Stimulated activated CD4-positive, alpha-beta T cell treated with anti-CD3 and anti-CD28 coated beads, Interleukin-1b, Interleukin-23, amount 100 ng/mL, for 48 hours (primary cell): ENCODE data around the gene NRL.
"Not testable (repeated sequence)": the region's sequence is repeated elsewhere in the genome, so short reads cannot be mapped to it uniquely, and the experiment has no call there.

ENCODE experiments used
- DNase-seq: peaks from one replicate; pipeline ENCODE4 v3.0.0-alpha.2; 2020

NRL gene

DNA sequence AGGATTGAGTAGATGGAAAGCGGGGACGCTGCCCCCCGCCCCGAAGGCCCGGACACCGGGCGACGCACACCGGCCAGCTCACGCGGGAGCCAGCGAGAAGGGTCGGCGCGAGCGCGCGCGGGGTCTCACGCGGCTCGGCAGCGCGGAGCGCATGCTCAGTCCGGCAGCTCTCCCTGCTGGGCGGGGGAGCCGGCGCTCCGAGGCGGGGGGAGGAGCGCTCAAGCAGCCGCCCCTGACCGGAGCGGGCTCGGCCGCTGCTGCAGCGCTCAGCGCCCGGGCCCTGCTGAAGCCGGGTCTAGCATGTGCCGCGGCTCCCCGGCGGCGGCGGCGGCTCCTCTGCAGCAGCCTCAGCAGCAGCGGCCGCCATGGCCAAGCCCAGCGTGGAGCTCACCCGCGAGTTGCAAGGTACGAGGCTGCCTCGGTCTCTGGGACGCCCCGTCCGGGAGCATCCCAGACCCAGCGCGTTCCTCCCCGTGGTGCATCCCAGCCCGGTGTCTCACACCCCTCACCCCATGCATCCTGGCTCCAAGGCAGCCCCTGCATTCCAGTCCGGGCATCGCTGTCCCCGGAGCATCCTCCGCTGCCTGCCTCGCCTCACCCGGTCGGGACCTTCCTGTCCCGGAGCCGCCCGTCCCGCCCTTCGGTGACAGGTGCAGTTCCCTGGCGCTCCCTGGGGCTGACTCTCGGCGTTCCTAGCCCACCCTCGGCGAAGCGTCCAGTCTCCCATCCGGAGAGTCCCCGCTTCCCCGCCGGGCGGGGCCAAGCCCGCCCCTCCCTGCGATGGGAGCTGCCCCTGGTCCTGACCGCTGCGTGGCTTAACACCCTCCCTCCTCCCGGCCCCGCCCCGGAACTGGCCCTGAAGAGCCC is 62.7 kb downstream of the NRL start, which contains the start of gene CARMIL3:
Gene CARMIL3, plus strand, starts transcription at position 221 of the 867 bp plus-strand sequence. Its CDS starts 145 bp downstream, at position 366.
- peak; percentile 40 for DNase-seq

DNA sequence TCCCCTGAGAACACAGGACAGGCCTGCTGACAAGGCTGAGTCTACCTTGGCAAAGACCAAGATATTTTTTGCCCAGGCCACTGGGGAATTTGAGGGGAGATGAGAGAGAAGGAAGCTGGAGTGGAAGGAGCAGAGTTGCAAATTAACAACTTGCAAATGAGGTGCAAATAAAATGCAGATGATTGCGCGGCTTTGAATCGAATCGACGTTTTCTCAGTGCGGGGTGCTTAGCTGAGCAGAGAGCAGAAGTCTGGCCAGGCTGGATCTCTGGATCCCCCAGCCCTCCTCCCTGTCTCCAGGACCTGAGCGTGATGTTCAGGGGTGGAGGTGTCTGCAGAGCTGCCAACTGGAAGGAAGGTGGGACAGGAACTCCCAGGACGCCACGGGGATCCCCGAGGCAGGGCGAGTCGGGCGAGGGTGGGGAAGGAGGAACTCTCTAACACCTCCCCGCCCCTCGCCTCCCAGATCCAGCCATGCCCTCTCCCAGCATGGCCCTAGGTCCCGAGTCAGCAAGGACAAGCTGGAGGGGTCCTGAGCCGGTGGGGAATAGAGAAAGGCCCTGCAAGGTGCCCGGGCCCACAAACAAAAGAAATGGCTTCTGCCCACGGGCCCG is 63.5 kb downstream of the NRL start:
- no peak for DNase-seq

DNA sequence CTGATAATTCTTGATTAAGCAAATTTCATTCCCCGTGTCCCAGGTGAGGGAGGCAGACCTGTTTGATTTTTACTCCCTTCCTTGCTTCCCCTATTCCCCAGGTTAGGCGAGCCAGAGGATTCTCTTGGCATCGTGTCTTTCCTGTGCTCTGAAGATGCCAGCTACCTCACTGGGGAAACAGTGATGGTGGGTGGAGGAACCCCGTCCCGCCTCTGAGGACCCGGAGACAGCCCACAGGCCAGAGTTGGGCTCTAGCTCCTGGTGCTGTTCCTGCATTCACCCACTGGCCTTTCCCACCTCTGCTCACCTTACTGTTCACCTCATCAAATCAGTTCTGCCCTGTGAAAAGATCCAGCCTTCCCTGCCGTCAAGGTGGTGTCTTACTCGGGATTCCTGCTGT is 64.0 kb downstream of the NRL start:
- not testable (repeated sequence) for DNase-seq

DNA sequence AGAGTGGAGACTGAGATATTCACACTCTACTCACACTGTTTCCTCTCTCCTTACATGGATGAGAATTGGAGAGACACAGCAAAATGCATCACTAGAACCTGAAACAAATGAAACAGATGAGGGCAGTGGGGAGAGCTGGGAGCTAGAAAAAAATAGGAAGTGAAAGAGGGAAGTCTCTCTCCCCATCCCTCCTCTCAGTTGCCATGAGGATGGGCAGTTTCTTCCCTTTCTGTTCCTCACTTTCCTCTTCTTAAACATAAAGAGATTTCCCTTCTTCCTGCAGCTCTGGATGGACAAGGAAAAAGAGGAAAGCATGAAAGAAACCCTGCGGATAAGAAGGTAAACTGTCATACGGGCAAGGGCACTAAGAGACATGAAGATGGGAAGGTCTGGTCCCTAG is 65.7 kb downstream of the NRL start:
- DNase-seq, result not testable (repeated sequence)

DNA sequence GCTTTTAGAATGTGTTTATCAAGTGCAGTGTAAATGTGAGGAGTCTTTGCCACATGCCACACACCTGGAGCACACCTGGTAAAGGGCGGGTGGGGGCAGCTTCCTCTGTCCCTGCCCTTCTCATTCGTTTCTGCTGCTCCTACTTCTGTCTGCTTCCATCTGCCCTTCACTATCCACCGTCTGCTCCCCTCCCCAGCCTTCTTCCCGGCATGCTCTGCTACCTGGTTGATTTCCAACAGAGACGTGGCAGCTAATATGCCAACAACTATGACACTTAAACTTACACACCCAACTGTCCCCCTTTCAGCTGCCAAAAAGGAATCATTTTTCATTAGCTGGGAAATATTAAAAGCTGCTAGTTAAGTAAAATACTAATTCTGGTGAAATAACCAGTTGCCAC is 72.0 kb downstream of the NRL start:
- no peak for DNase-seq

DNA sequence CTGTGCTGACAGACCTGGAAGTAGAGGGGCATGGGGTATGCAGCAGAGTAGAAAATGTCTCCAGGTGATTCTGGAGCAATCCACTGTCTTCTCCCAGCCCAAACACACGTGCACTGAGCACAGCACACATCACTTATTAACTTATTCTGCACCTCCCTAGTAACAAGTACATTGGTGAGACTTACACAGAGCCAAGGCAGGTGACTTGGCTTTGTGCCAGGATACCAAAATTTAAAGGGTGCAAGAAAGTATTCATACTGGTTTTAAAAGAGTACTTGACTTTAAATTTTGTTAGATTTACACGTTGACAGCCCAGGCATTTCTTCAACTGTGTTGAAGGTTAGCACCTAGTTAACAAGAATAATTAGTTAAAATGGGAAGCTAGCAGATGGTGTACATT is 74.1 kb downstream of the NRL start:
- DNase-seq, result no peak

DNA sequence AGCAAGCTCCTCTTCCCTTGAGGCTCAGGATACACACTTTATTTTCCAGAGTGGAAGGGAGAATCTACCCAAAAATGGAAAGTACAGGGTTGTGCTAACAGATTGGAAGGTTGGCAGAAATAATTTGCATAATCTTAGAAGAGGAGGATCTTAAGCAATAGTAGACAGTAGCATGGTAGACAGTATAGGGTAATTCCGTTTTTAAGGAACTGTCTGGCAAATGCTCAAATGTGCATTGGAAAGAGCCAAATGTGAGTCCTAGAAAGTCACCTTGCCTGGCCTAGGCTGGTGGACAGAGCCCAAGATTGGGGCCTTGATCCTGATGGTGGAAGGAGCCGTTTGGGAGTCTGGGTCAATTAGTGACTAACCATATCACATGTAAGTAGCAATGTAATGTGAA is 76.1 kb downstream of the NRL start:
- DNase-seq, result no peak

DNA sequence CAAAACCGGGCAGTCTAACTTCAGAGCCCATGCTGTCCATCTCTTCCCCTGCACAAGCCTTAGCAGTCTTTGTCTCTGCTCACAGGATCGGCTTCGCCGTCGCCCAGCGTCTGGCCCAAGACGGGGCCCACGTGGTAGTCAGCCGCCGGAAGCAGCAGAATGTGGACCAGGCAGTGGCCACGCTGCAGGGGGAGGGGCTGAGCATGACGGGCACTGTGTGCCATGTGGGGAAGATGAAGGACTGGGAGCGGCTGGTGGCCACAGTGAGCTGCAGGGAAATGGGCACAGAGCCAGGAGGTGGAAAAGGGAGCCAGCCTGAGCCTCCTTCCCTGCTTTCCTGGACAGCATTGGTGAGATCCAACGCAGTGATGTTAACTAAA is 77.1 kb downstream of the NRL start:
- DNase-seq, result no peak

DNA sequence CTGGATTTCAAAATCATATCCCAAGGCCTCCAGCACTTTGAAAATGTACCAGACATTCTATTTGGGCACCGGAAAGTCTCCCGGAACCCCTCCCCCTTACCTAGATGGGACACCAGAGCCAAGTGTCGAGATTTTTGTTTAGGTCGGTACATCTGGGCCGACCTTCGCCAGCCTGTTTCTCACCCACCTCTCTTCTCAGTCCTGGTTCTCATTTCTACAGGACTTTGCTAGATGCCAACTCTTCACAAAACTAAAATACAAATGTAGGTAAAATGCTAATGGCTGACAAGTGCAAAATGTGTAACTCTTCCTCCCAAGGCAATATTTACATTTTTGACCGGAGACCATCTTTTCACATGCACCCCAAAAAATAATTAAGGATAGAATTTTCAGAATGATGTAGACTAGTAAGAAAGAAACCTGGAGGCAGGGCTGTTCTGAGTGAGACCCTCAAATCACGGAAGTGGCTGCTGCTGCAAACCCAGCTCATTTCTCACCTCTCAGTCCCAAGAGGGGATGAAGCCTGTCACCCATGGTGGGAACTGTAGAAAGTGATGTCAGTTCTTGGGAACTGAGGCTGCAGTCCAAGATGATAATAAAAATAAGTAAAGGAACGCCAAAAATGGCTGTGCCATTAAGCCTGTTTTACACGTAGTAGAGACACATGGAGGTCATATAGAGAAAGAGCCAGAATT is 77.6 kb downstream of the NRL start:
- not testable (repeated sequence) for DNase-seq

DNA sequence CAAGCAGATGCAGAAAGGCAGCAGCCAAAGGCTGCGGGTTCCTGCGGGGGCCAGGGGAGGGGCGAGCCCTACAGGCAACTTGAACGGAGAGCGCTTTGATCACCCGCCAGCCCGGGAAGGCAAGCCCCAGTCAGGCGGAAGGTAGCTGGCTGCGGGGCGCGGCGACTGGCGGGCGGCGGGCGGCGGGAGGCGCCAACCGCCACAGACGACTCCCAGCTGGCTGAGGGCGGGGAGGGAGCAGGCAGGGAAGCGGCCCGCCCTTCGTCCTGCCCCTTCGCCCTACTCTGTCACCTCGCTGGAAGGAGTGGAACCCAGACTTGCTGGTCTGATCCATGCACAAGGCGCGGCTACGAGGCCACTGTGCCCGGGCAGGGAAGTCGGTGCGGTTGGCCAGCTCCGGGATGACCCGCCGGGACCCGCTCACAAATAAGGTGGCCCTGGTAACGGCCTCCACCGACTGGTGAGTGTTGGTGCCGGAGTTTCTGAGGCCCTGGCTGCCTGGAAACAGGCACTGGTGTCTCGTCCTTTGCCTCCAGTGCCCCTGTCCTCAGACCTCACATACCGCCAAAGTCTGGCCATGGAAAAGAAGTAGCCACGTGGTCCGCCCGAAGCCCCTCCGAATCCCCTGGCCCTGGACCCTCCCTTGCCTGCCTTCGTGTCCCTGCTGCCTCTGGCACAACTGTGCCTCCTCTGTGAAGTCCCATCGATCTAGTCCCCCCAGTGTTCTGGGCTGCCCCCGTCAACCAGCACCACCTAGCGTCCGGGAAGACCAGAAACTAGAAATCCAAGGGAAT is 78.4 kb downstream of the NRL start:
- DNase-seq, result peak; percentile 53

DNA sequence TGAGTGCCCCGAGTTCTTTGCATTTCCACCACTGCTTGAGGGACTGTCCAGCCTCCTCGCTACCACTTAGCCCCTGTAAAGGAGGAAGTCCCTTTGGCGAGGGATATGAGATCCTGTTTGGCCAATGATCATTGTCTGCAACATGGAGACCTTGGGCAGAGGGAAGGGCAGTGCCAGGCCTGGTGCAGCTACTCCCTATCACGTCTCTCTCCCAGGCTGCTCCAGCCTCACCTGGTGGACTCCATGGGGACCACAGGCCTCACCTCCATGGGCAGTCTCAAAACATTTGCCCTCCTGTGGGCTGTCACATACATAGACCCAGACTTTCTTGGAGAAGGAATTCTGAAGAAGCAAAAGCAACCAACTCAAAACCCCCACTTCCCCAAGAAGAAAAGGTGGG is 79.0 kb downstream of the NRL start:
- not testable (repeated sequence) for DNase-seq

DNA sequence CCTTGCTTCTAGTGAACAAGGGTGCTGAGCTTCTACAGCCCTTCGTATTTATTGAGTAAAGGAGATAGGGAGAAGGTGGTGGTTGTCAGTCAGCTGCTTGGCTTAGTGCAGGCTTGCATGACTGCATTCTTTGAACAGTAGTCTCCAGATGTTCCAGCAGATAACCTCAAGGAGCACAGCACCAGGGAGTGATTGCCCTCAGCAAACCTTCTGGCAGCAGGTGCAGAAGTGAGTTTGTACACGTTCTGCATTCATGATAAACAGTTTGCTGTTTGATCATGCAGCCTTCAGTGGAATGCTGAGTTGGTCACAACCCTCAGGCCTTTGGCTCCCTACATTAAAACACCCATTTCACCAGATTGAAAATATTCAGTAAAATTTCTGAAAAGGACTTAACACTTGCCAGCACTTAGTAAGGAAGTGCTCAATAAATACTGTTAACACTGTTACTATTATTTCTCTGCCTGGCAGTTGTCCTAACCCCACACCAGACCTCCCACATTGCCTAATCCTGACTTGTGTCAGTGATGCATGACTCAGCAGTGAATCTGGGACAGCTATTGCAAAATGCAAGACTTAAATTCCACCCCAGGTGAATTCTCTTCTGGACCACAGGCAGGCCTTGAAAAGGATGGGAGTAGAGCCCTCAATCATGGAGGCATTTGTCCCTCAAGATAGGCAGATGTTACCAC is 81.9 kb downstream of the NRL start:
- DNase-seq, result no peak

DNA sequence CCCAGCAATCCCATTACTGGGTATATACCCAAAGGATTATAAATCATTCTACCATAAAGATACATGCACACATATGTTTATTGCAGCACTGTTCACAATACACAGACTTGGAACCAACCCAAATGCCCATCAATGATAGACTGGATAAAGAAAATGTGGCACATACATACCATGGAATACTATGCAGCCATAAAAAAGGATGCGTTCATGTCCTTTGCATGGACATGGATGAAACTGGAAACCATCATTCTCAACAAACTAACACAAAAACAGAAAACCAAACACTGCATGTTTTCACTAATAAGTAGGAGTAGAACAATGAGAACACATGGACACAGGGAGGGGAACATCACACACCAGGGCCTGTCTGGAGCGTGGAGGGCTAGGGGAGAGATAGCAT is 83.4 kb downstream of the NRL start:
- not testable (repeated sequence) for DNase-seq

DNA sequence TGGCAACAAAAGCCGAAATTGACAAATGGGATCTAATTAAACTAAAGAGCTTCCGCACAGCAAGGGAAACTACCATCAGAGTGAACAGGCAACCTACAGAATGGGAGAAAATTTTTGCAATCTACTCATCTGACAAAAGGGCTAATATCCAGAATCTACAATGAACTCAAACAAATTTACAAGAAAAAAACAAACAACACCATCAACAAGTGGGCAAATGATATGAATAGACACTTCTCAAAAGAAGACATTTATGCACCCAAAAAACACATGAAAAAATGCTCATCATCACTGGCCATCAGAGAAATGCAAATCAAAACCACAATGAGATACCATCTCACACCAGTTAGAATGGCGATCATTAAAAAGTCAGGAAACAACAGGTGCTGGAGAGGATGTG is 85.1 kb downstream of the NRL start:
- not testable (repeated sequence) for DNase-seq
